HG02678 (cell line): ENCODE measurements around the gene PLSCR3.

Experiments
- ATAC-seq: cut with Tn5 transposase; IDR thresholded peaks from one replicate; pipeline ENCODE4 v1.9.1; 2021; ENCODE audit warnings: mild to moderate bottlenecking, moderate library complexity; ENCODE audit not compliant: unreplicated experiment

PLSCR3 gene

DNA sequence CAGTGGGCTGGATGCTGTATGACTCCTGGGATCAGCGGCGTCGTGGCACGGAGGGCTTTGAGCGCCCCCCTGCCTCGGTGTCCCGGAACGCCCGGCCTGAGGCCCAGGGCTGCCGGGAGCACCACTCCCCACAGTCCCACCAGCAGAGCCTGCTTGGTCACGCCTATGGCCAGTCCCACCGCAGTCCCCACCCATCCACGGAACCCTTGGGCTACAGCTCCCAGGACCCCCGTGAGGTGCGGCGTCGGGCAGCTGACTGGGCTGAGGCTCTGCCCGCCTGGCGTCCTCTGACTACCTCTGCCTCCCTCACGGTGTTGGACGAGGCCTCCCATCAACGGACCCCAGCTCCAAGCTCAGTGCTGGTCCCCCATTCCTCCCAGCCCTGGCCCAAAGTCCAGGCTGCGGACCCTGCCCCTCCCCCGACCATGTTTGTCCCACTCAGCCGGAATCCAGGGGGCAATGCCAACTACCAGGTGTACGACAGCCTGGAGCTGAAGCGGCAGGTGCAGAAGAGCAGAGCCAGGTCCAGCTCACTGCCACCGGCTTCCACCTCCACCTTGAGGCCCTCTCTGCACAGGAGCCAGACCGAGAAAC lies 32.7 kb upstream of the PLSCR3 start:
- ATAC-seq, result no peak

DNA sequence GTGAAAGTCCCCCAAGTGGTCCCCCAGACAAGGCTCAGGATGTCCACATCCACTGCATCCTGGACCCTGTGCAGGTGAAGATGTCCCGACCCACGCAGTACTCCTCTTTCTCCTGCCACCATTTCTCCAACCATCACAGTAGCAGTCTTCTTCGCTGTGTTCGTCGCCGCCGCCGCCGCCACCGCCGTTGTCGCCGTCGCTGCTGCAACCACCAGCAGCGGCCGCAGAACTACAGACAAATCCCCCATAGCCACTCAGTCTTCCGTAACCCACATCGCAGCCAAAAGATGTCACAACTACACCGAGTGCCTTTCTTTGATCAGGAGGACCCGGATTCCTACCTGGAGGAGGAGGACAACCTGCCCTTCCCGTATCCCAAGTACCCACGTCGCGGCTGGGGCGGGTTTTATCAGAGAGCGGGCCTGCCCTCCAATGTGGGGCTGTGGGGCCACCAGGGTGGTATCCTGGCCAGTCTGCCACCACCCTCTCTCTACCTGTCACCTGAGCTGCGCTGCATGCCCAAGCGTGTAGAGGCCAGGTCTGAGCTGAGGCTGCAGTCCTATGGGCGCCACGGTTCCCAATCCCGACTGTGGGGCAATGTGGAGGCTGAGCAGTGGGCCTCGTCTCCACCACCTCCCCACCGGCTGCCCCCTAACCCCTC lies 32.0 kb upstream of the PLSCR3 start:
- no peak for ATAC-seq

DNA sequence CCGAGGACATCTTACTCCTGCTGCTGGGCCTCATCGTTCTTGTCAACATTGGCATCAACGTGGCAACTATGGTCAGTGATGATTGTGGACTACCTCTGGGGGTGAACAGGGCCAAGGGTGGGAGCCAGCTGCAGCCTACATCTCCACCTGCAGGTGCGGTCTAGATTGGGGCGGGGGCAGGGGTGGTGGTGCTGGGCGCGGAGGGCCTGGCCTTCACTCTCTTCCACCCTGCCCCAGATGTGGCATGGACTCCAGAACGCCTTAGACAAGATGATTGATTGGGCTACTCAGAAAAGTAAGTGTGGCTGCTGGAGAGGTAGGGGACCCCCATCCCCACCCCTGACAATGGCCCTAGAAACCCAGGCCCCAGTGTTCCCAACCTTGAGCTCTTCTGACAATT lies 31.4 kb upstream of the PLSCR3 start:
- ATAC-seq, result no peak

DNA sequence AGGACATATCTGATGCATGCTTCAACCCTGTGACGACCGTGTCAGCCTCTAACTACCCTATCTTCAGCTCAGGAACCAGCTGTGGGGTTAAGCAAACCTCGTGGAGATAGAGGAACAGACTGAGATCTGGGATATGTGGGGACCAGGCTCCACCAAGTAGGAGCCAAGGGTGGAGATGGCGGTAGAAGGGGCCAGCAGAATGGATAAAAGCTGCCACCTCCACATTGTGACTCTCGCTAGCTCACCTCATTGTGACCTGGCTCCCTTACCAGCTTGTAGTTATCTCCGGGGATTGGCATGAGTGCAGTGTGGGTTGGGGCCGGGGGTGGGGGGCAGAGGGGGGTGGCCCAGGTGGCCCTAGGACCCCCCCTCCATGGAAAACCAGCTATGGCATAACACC lies 31.0 kb upstream of the PLSCR3 start, which contains the start of gene SPEM2:
Gene SPEM2 (plus strand): TSS at position 301 of the 400 bp plus-strand sequence. CDS start 73 bp downstream, at position 374.
- no peak for ATAC-seq

DNA sequence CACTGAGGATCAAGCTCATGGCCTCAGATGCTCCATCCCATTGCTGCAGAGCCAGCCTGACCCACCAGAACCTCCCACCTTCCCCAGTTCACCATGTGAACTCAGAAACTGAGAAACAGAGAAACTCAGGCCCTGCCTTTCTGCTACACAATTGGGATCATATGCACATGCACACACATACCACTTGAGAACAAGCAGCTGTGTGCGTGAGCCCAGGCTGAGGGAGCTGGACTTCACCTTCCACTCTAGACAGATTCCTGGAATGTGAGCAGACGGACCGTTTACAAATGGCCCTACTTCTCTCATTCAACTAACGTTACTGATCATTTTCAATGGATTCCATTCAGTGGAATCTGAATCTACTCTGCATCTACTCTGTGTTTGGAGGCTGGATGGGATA lies 29.4 kb upstream of the PLSCR3 start:
- no peak for ATAC-seq

DNA sequence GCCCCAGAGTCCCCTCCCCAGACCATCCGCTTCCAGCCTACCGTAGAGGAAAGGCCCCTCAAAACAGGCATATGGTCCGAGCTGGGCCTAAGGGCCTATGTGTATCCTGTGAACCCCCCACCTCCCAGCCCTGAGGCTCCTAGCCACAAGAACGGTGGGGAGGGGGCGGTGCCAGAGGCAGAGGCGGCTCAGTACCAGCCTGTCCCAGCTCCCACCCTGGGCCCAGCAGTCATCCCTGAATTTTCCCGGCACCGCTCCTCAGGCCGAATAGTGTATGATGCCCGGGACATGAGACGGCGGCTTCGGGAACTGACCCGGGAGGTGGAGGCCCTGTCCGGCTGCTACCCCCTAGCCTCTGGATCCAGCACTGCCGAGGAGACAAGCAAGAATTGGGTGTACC lies 26.9 kb upstream of the PLSCR3 start:
- no peak for ATAC-seq

DNA sequence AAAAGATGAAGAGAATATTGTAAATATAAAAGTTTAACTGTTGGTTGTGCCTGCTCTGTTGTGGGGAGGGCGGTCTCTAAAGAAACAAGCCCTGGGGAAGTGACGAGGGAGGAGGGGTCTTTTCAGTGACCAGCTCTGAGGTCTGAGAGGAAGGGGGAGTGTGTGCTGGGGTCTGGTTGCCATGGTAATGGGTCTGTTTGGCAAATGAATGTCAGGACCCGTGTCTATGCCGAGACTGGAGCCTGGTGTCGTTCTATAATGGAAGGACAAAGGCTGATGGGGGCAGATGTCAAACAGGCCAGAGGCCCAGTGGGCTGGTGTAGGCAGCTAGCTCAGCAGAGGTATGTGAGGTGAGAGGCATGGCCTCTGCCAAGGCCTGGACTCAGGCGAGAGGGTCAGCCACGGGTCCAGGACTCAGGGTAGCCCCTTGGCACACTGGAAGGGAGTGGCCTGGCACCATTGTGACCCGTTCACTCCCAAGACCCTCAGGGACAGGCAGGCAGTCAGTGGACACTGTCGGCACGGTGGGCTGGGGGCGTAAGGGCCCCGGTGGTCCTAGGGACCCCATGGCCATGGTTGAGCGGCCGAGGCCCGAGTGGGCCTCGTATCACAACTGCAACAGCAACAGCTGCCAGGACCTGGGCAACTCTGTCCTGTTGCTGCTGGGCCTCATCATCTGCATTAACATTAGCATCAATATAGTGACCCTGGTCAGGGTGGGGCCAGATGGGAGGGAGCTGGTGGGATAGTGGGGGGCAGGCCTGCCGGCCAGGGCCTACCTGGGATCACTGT lies 25.7 kb upstream of the PLSCR3 start, which contains the start of gene SPEM1:
Gene SPEM1 (plus strand): TSS at position 506 of the 792 bp plus-strand sequence. CDS start 61 bp downstream, at position 567.
- ATAC-seq, result no peak

DNA sequence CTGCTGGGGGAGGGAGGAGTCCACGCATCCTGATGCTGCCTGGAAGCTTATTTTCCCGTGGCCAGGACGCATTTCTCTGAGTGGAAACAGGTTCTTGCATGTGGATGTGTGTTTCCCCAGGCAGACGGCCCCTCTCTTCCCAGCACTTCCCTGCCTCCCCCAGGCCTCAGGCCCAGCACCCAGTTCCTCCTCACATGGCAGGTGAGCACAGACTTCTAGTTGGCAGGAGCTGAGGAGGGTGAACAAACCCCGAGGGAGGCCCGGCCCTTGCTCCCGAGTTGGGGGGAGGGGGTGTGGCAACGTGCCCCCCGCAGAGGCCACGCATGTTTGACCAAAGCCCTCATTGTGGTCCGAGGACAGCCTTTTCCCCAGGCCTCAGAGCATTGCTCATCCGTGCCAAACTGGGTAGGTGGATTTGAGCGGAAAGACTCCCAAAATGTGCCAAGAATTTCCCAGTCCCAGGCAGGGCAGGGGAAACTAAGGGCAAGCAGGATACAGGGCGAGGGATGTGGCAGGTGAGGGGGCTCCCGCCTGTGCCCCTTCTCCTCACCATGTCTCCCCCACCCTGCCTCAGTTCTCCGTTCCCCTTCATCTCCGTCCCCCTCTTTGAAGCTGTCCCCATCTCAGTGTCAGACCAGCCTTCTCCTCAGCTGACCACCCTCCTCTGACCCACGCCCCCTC lies 24.3 kb upstream of the PLSCR3 start:
- no peak for ATAC-seq

DNA sequence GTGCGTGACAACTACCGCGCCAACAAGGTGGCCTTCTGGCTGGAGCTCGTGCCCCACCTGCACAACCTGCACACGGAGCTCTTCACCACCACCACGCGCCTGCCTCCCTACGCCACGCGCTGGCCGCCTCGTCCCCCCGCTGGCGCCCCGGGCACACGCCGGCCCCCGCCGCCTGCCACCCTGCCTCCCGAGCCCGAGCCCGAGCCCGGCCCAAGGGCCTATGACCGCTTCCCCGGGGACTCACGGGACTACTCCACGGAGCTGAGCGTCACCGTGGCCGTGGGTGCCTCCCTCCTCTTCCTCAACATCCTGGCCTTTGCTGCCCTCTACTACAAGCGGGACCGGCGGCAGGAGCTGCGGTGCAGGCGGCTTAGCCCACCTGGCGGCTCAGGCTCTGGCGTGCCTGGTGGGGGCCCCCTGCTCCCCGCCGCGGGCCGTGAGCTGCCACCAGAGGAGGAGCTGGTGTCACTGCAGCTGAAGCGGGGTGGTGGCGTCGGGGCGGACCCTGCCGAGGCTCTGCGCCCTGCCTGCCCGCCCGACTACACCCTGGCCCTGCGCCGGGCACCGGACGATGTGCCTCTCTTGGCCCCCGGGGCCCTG lies 22.8 kb upstream of the PLSCR3 start:
- ATAC-seq, result no peak

DNA sequence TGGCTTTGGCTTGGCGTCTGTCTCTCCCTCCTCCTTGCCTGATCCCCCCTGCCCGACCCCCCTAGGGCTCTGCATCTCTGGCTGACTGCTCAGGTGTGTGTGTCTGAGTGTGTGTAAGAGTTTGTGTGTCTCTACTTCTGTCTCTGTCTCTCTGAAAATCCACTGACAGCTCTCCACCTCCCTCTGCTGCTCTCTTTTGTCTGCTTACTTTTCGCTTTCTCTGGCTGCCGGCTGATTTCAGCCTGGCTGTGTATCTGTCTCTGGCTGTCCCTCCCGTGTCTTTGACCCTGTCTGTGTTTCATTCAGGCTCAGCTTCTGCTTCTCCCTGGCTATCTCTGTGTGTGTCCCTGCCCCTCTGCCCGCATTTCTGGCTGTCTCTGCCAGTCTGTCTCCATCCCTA lies 22.0 kb upstream of the PLSCR3 start:
- ATAC-seq, result no peak

DNA sequence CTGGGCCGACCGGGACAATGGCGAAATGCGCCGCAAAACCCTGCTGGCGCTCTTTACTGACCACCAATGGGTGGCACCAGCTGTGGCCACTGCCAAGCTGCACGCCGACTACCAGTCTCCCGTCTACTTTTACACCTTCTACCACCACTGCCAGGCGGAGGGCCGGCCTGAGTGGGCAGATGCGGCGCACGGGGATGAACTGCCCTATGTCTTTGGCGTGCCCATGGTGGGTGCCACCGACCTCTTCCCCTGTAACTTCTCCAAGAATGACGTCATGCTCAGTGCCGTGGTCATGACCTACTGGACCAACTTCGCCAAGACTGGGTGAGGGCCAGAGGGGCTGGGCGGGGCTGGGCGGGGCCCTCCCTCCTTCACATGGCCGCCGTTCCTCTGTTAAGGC lies 21.5 kb upstream of the PLSCR3 start:
- ATAC-seq, result no peak

DNA sequence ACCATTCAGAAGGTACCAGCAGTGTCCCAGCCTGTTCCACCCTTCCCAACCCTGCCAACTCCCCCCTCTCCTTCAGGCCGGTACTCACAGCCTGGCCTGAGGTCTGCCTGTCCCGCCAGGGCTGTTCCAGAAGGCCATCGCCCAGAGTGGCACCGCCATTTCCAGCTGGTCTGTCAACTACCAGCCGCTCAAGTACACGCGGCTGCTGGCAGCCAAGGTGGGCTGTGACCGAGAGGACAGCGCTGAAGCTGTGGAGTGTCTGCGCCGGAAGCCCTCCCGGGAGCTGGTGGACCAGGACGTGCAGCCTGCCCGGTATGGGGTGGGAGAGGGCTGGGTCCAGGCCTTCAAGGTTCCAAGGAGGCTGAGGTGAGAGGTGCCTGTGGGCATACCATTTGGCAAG lies 20.5 kb upstream of the PLSCR3 start:
- no peak for ATAC-seq

DNA sequence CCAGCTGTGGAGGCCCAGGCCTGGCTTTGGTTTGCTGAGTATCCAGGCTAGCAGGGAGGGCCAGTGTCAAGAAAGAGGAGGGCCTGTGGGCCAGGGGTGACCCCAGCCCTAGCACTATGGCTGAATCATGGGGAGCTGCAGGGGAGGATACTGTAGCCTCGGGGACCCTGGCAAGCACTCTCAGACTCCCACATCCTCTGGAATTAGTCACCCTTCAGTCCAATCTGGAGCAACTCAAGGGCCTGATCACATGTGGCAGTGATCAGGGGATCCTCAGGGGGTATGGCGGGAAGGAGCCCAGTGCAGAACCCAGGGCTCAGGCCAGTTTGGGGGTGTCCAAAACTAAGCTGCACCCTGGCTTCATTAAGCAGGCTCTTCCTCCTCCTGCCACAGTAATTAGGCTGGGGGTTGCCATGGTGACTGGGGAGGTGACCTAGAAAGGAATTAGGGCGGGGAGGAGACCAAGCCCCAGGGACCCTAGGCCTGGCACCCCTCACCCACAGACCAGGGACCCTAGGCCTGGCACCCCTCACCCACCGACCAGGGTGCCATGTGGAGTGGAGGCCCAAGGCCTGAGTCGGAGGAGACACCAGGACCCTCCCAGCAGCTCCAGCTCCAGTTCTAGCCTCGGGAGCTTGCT lies 19.1 kb upstream of the PLSCR3 start:
- ATAC-seq, result no peak

DNA sequence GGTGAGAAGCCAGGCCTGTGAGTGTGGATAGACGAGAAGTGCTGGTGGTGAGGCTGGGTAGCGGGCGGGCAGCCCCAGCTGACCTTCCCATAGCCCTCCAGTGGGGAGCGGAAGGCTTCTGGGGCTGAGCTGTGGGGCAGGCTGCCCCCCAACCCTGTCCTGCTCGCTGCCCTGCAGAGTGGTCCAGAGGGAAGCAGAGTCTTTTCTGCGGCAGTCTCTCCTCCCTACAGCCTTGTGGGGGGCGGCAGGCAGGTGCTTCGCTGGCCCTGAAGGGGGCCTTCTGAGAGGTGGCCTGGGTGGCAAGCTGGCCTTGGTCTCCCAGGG lies 17.1 kb upstream of the PLSCR3 start:
- no peak for ATAC-seq

DNA sequence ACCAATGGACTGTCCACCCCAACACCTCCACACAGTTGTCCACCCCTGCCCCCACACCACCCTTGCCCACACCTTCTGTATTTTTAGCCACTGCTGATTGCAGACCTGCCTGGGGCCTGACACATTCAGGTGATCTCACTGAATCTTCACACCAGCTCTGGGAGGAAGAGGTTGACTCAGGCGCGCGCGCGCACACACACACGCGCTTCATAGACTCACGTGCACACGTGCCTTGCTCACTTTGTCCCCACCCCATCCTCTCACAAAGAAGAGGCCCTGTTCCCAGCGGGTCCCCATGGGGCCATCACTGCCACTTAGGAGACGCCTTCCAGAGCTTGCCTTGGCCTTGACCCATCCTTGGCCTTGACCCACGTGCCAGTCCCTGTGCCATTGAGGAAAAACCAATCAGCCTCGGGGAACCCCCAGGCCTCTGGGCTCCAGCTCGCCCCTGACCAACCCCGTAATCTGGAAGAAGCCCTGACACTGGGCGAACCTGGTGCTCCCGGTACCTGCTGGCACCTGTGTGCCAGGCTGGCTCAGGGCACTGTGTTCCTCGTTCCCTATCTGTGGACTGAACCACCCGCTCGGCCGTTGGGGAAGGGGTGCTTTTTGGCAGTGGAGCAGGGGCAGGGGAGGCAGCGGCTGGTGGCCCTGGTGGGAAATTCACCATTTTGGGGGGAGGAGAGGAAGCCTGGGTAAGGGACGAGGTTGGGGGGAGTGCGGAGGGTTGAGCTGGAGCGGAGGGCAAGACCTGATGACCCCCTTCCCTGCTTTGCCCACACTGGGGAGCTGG lies 16.5 kb upstream of the PLSCR3 start:
- no peak for ATAC-seq

DNA sequence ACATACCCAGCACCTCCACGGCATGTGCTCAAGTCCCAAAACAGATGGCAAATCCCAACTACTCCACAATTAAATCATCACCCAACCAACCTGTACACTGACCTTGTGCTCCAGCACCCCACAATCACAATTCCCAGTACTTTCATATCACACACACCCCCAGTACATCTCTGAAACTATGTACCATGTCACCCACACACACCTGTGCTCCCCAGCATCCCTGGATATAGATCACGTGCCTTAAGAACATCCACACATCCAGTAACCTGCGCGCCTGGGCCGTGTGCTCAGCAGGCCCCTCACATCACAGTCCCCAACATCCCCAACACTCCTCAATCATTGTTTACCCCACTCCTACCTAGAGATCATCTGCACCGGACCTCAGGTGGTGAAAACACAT lies 15.4 kb upstream of the PLSCR3 start:
- ATAC-seq, result no peak

DNA sequence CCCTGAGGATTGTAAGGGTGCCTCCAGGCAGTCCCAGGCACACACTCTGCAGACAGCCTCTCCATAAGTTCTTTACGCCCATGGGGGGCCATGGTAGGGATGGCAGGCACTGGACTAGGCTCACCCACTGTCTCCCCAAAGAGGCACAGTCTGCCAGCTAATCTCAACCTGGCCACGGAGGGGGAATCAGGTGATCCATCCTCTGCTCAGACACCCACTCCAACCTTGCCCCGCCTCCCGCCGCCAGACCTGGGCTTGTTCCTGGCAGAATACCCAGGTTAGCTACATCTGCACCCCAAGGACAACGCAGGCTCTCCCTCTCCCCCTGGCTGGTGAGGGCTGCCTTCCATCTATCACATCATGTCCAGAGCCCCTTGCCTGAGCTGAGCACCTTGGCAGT lies 14.5 kb upstream of the PLSCR3 start:
- no peak for ATAC-seq

DNA sequence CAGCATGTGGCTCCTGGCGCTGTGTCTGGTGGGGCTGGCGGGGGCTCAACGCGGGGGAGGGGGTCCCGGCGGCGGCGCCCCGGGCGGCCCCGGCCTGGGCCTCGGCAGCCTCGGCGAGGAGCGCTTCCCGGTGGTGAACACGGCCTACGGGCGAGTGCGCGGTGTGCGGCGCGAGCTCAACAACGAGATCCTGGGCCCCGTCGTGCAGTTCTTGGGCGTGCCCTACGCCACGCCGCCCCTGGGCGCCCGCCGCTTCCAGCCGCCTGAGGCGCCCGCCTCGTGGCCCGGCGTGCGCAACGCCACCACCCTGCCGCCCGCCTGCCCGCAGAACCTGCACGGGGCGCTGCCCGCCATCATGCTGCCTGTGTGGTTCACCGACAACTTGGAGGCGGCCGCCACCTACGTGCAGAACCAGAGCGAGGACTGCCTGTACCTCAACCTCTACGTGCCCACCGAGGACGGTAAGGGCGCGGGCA lies 14.0 kb upstream of the PLSCR3 start:
- no peak for ATAC-seq

DNA sequence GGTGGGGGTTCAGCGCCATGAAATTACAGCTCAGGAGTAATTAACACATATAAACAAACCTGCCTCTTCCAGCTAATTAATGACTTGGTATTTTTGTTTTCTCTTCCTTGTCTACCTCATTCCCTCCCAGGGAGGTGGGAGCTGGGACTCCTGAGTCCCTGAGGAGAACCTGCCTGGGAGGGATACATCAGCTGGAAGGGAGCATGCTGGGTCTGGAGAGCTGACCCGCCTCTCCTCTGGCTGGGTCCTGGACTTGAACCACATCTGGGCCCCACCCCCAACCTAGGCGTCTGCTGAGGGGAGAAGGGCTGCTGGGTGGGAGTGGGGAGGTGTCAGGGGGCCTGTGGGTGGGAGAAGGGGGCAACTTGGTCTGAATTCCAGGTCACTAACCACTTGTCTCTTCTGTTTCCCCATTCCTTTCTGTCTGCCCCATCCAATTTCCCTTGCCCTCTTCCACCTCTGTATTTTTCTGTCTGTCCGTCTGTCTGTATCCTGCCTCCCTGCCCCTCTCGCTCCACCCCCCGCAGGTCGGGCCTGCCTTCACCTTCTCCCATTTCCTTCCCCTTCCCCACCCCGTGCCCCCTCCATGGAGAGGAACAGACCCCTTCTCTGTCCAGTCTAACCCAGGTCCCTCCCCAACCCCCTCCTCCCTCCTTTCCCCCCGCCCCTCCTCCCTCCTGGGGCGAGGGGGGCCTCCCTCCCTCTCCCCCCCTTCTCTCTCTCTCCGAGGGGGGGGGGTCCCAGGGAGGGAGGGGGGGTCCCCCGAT lies 13.3 kb upstream of the PLSCR3 start, which contains the start of gene NLGN2:
Gene NLGN2 (plus strand): TSS at position 361 of the 767 bp plus-strand sequence. CDS start 411 bp downstream, outside the sequence.
- no peak for ATAC-seq
